Astrocyte of the cerebellum (primary cell): ENCODE results near the gene FGL2.
"Not testable (repeated sequence)": the region's sequence is repeated elsewhere in the genome, so short reads cannot be mapped to it uniquely, and the experiment has no call there.

Experiments used
- DNase-seq: peaks from one replicate; pipeline ENCODE4 v3.0.0-alpha.2; 2011; ENCODE audit warnings: low read depth
- H3K4me3 ChIP-seq: 2 replicates; pipeline ENCODE4 v1.5.1; 2011; ENCODE audit warnings: mild to moderate bottlenecking, low read depth, low read length, moderate library complexity
- CTCF ChIP-seq: IDR thresholded peaks from 2 replicates; pipeline ENCODE4 v1.5.1; 2012; ENCODE audit warnings: low read length, low read depth, moderate library complexity, mild to moderate bottlenecking; ENCODE audit errors: missing control alignments
- in situ Hi-C: cut with HindIII; loops from 2 replicates; pipeline ENCODE4 v1.10.0; 2017; ENCODE audit warnings: low sequenced_read_pairs

FGL2 gene

GRCh38 chr7:77226357-77226839 is 26.8 kb upstream of the FGL2 start:
- DNase-seq, result no peak
- in situ Hi-C loops, result no loop called here
- H3K4me3 ChIP-seq, result no peak overlapping the region
- no peak for TF ChIP-seq CTCF

GRCh38 chr7:77223261-77223660 is 23.6 kb upstream of the FGL2 start:
- in situ Hi-C loops, result no loop called here

GRCh38 chr7:77222819-77223218 is 23.2 kb upstream of the FGL2 start:
- no peak overlapping the region for H3K4me3 ChIP-seq
- DNase-seq, result no peak
- in situ Hi-C loops, result no loop called here
- no peak for TF ChIP-seq CTCF

More at GRCh38 chr7:77223261-77223660, 23.6 kb upstream of the FGL2 start:
- no peak for TF ChIP-seq CTCF
- no peak overlapping the region for H3K4me3 ChIP-seq
- DNase-seq, result no peak

- in situ Hi-C loops, result no loop called here
- H3K4me3 ChIP-seq, result no peak overlapping the region
- no peak for DNase-seq
- TF ChIP-seq CTCF, result no peak
Observed at GRCh38 chr7:77222065-77222464, 22.4 kb upstream of the FGL2 start.

- DNase-seq, in situ Hi-C loops, H3K4me3 ChIP-seq: not testable (repeated sequence)
Observed at GRCh38 chr7:77219701-77220331, 20.2 kb upstream of the FGL2 start.

GRCh38 chr7:77217474-77218185 is 18.0 kb upstream of the FGL2 start:
- DNase-seq, result no peak
- H3K4me3 ChIP-seq, result no peak overlapping the region
- TF ChIP-seq CTCF, result no peak
- in situ Hi-C loops, result no loop called here

GRCh38 chr7:77216181-77216845 is 16.7 kb upstream of the FGL2 start:
- TF ChIP-seq CTCF, result no peak
- H3K4me3 ChIP-seq, result no peak overlapping the region
- in situ Hi-C loops, result no loop called here
- DNase-seq, result no peak
